Osteocyte (in vitro differentiated cells): ENCODE measurements around the gene SDC3. TPM values are rescaled to one million over a fixed set of nuclear protein-coding genes. Genes with fewer than 3 reads are reported as not detected.
"Not testable (repeated sequence)": the region's sequence is repeated elsewhere in the genome, so short reads cannot be mapped to it uniquely, and the experiment has no call there.

Source experiments
- DNase-seq: peaks from one replicate; pipeline ENCODE4 v3.0.0; 2021; ENCODE audit warnings: mixed read lengths; ENCODE audit not compliant: unreplicated experiment; ENCODE audit errors: extremely low spot score
- H3K27ac Mint-ChIP-seq: one replicate; pipeline ENCODE4 v1.8.0; 2021; ENCODE audit warnings: mild to moderate bottlenecking, mixed read lengths; ENCODE audit not compliant: unreplicated experiment
- H3K27me3 Mint-ChIP-seq: one replicate; pipeline ENCODE4 v1.8.0; 2021; ENCODE audit warnings: mixed read lengths; ENCODE audit not compliant: unreplicated experiment
- H3K36me3 Mint-ChIP-seq: one replicate; pipeline ENCODE4 v1.8.0; 2021; ENCODE audit warnings: mixed read lengths; ENCODE audit not compliant: unreplicated experiment
- H3K4me1 Mint-ChIP-seq: one replicate; pipeline ENCODE4 v1.8.0; 2021; ENCODE audit warnings: mixed read lengths; ENCODE audit not compliant: unreplicated experiment
- H3K4me3 Mint-ChIP-seq: one replicate; pipeline ENCODE4 v1.8.0; 2021; ENCODE audit warnings: mild to moderate bottlenecking, moderate library complexity, mixed read lengths; ENCODE audit not compliant: unreplicated experiment
- H3K9me3 Mint-ChIP-seq: one replicate; pipeline ENCODE4 v1.8.0; 2021; ENCODE audit warnings: mixed read lengths; ENCODE audit not compliant: unreplicated experiment
- total RNA-seq: library from RNA; stranded (reverse); gene quantifications from 2 replicates; pipeline ENCODE4 v1.2.1, GENCODE V29; 2021
- TF ChIP-seq, protein P1 (sequence below): fragments of 200-600 bp; sonication (generic); IDR thresholded peaks from 2 replicates; pipeline ENCODE4 v1.5.0; 2021; ENCODE audit warnings: antibody characterized with exemption, mild to moderate bottlenecking, moderate library complexity

SDC3 gene
- total RNA-seq, 1 donor from 2014 or later, result 54.4 TPM

DNA sequence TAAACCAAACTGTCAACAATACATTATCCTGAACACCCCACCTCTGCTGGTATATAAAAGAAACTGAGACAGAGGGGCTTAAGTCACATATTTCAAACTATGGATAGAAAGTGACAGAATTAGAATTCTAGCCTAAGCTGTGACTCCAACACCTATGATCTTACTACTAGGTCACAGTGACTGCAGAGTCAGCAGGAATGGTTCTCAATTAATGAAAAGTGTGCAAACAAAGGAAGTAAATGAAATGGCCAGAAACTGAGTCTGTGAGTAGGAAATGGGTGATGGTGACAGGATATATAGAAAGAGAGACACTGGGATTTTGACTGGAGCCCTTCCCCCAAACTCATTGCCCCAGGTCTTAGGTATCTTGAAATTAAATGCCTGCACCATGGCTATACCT is 38.7 kb upstream of the SDC3 start:
- Mint-ChIP-seq H3K4me3 (no peak overlapping the region), H3K4me1 (peaks cover 5% of the 10 kb centered on the region), H3K27me3 (no peaks in the 10 kb centered on the region), H3K9me3 (no peaks in the 10 kb centered on the region), H3K27ac (no peak overlapping the region), H3K36me3 (peaks cover 62% of the 10 kb centered on the region)
- TF ChIP-seq, protein P1, sequence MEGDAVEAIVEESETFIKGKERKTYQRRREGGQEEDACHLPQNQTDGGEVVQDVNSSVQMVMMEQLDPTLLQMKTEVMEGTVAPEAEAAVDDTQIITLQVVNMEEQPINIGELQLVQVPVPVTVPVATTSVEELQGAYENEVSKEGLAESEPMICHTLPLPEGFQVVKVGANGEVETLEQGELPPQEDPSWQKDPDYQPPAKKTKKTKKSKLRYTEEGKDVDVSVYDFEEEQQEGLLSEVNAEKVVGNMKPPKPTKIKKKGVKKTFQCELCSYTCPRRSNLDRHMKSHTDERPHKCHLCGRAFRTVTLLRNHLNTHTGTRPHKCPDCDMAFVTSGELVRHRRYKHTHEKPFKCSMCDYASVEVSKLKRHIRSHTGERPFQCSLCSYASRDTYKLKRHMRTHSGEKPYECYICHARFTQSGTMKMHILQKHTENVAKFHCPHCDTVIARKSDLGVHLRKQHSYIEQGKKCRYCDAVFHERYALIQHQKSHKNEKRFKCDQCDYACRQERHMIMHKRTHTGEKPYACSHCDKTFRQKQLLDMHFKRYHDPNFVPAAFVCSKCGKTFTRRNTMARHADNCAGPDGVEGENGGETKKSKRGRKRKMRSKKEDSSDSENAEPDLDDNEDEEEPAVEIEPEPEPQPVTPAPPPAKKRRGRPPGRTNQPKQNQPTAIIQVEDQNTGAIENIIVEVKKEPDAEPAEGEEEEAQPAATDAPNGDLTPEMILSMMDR, result no peak
- DNase-seq, result no peak

DNA sequence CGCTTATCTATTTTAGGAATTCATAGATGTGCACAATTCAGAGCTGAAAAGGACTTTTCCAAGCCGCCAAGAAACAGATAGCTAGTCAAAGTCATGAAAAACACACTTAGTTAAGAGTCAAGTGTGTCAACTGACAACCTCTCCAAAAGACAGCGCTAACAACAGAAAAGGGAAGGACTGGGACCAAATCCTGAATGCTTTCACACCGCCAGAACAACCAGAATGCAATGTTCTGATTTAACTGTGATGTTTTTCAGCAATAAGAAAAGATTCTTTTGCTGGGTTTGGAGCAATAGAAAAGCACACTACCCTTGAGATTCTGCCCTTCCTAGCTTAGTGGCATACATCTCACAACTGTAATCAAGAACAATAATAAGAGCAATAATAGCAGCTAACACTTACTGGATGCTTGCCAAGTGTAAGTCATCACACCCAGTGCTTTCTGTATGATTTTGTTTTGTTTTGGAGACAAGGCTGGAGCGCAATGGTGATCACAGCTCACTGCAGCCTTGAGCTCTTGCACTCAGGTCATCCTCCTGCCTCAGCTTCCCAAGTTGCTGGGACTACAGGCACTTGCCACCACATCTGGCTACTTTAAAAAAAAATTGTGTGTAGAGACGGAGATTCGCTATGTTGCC is 33.9 kb upstream of the SDC3 start:
- peak overlapping the region; percentile 44 for H3K27ac Mint-ChIP-seq
- no peak overlapping the region for H3K4me3 Mint-ChIP-seq
- no peaks in the 10 kb centered on the region for H3K9me3 Mint-ChIP-seq
- no peaks in the 10 kb centered on the region for H3K27me3 Mint-ChIP-seq
- DNase-seq, result no peak
- H3K36me3 Mint-ChIP-seq, result peaks cover 54% of the 10 kb centered on the region
- peaks cover 5% of the 10 kb centered on the region for H3K4me1 Mint-ChIP-seq
- TF ChIP-seq, protein P1, result no peak

DNA sequence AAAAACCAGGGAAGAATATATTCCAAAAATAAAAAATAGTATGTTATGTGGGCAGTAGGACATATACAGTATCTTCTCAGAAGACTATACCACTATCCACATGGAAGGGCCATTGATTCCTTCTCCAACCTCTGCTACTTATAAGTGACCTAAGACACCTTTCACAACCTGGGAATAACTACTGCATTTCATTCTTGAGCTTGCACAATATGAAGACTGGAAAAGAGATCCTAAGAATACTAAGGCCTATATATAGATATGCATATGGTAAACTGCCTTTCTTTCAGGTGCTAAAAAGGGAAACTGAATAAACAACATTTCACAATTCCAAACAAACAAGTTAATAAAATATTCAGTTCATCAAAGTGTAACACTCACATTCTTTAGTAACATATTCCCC is 32.0 kb upstream of the SDC3 start:
- no peak for DNase-seq
- H3K36me3 Mint-ChIP-seq, result peaks cover 62% of the 10 kb centered on the region
- no peak overlapping the region for H3K4me3 Mint-ChIP-seq
- H3K27me3 Mint-ChIP-seq, result no peaks in the 10 kb centered on the region
- no peaks in the 10 kb centered on the region for H3K9me3 Mint-ChIP-seq
- TF ChIP-seq, protein P1, result no peak
- H3K27ac Mint-ChIP-seq, result no peak overlapping the region
- H3K4me1 Mint-ChIP-seq, result peaks cover 5% of the 10 kb centered on the region

DNA sequence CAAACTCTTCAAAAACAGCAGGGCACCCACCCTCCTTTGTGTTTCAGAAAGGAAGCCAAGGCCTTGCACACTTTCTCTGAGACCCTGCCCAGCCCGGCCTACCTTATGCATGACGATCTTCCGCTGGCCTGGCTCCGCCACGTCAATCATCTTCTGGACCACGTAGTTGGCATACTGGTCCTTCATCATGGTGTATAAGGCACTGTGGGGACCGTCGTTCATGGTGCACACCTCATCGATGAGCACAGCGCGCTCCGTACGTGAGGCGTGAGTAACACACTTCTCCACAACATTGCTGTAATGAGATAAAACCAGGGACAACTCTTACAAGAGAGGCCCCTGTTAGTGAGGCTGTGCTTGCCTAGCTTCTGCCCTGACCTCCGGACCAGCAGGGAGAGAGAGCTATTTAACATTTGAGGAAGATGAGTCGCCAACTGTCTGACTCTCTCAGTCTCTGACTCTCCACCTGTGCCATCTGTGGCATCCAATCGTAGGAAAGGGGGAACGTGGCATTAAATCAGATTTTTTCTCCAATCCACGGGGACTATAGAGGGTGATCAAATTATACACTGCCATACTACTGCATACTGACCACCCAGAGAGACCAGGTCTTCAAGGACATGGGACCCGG is 28.1 kb upstream of the SDC3 start:
- H3K4me3 Mint-ChIP-seq, result no peak overlapping the region
- H3K27me3 Mint-ChIP-seq, result no peaks in the 10 kb centered on the region
- H3K4me1 Mint-ChIP-seq, result peaks cover 19% of the 10 kb centered on the region
- peaks cover 60% of the 10 kb centered on the region for H3K36me3 Mint-ChIP-seq
- TF ChIP-seq, protein P1, result no peak
- H3K27ac Mint-ChIP-seq, result no peak overlapping the region
- no peaks in the 10 kb centered on the region for H3K9me3 Mint-ChIP-seq
- no peak for DNase-seq

DNA sequence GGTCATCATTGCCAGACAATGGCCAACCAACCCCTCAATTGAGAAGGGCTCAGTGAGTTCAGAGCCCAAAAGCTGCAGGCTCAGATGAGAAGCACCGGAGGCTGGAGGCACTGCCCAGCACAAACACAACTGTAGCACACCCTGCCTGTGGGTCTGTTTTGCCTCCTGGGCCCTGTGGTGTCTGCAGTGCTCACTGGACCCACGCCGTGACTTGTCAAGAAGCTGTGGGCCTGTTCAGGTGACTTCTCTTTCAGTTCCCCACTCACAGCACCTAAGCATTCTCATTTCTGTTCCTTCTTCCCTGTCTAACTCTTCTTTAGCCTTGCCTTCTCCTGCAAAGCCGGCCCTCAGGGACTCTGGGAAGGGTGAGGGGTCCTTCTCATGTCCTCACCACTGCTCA is 27.2 kb upstream of the SDC3 start:
- Mint-ChIP-seq H3K4me1 (peaks cover 19% of the 10 kb centered on the region), H3K36me3 (peaks cover 57% of the 10 kb centered on the region)
- not testable (repeated sequence) for H3K27me3 Mint-ChIP-seq, H3K4me3 Mint-ChIP-seq, DNase-seq, H3K9me3 Mint-ChIP-seq, H3K27ac Mint-ChIP-seq
